NCI-H128 (cell line): ENCODE results near the gene RGS3.

Experiments
- DNase-seq: peaks from one replicate; lab custom pipeline; 2025; ENCODE audit not compliant: unreplicated experiment; lab: John Stamatoyannopoulos, UW

The RGS3 gene

GRCh38 chr9:113509463-113509862, 45.9 kb downstream of the RGS3 start:
- no peak for DNase-seq

- no peak for DNase-seq
Measured at GRCh38 chr9:113511047-113511521, 47.6 kb downstream of the RGS3 start.

GRCh38 chr9:113511856-113512761, 48.6 kb downstream of the RGS3 start:
- DNase-seq: no peak

- DNase-seq: no peak
Measured at GRCh38 chr9:113513111-113513510, 49.6 kb downstream of the RGS3 start.

GRCh38 chr9:113513536-113513935, 50.0 kb downstream of the RGS3 start:
- no peak for DNase-seq

- no peak for DNase-seq
Measured at GRCh38 chr9:113514061-113514460, 50.5 kb downstream of the RGS3 start.

- DNase-seq: no peak
Measured at GRCh38 chr9:113514748-113515147, 51.2 kb downstream of the RGS3 start.

GRCh38 chr9:113515862-113516261, 52.3 kb downstream of the RGS3 start:
- DNase-seq: no peak

- no peak for DNase-seq
Measured at GRCh38 chr9:113516840-113517577, 53.5 kb downstream of the RGS3 start.

- DNase-seq: no peak
Measured at GRCh38 chr9:113519426-113520108, 56.0 kb downstream of the RGS3 start.

- no peak for DNase-seq
Measured at GRCh38 chr9:113520109-113520642, 56.6 kb downstream of the RGS3 start.

GRCh38 chr9:113521693-113522255, 58.2 kb downstream of the RGS3 start:
- DNase-seq: no peak

- DNase-seq: no peak
Measured at GRCh38 chr9:113522419-113522818, 58.9 kb downstream of the RGS3 start.

- no peak for DNase-seq
Measured at GRCh38 chr9:113522858-113523257, 59.3 kb downstream of the RGS3 start.

- no peak for DNase-seq
Measured at GRCh38 chr9:113523421-113524141, 60.1 kb downstream of the RGS3 start.

GRCh38 chr9:113524468-113524867, 60.9 kb downstream of the RGS3 start:
- no peak for DNase-seq

- DNase-seq: no peak
Measured at GRCh38 chr9:113525205-113525604, 61.7 kb downstream of the RGS3 start.

- DNase-seq: no peak
Measured at GRCh38 chr9:113525831-113526230, 62.3 kb downstream of the RGS3 start.

- DNase-seq: no peak
Measured at GRCh38 chr9:113526231-113526746, 62.8 kb downstream of the RGS3 start.

GRCh38 chr9:113526841-113527240, 63.3 kb downstream of the RGS3 start:
- DNase-seq: no peak
